Ishikawa (cell line): ENCODE data around the gene DPT.

Source experiments
- EGR1 ChIP-seq: IDR thresholded peaks from 2 replicates; pipeline ENCODE4 v1.6.1; 2012
- EP300 ChIP-seq: IDR thresholded peaks from 2 replicates; pipeline ENCODE4 v1.6.1; 2012; ENCODE audit warnings: borderline replicate concordance
- RAD21 ChIP-seq: IDR thresholded peaks from 2 replicates; pipeline ENCODE4 v1.6.1; 2012; ENCODE audit warnings: low read depth
- TAF1 ChIP-seq: IDR thresholded peaks from 2 replicates; pipeline ENCODE4 v1.6.1; 2012; ENCODE audit warnings: low read depth, mild to moderate bottlenecking
- TCF12 ChIP-seq: IDR thresholded peaks from 2 replicates; pipeline ENCODE4 v1.6.1; 2012; ENCODE audit warnings: low read depth

- TF ChIP-seq EGR1, result no peak
- no peak for TF ChIP-seq EP300
- no peak for TF ChIP-seq TCF12
- no peak for TF ChIP-seq TAF1
- TF ChIP-seq RAD21, result no peak
Measured at GRCh38 chr1:168654198-168654915, 74.6 kb downstream of the DPT start.
